NCI-H1436 (cell line): ENCODE results near the gene DNM1L.
A peak's percentile ranks its signal among the peaks of the same experiment; 100 is the strongest.
"Not testable (repeated sequence)": the region's sequence is repeated elsewhere in the genome, so short reads cannot be mapped to it uniquely, and the experiment has no call there.

Source experiments
- DNase-seq: peaks from one replicate; lab custom pipeline; 2025; lab: John Stamatoyannopoulos, UW

DNM1L gene

GRCh38 chr12:32697445-32697844, 18.3 kb downstream of the DNM1L start:
- no peak for DNase-seq

GRCh38 chr12:32698285-32698684, 19.2 kb downstream of the DNM1L start:
- peak; percentile 44 for DNase-seq

GRCh38 chr12:32699437-32699836, 20.3 kb downstream of the DNM1L start:
- not testable (repeated sequence) for DNase-seq

- no peak for DNase-seq
These were observed 23.4 kb downstream of the DNM1L start for GRCh38 chr12:32702473-32702872.

DNA sequence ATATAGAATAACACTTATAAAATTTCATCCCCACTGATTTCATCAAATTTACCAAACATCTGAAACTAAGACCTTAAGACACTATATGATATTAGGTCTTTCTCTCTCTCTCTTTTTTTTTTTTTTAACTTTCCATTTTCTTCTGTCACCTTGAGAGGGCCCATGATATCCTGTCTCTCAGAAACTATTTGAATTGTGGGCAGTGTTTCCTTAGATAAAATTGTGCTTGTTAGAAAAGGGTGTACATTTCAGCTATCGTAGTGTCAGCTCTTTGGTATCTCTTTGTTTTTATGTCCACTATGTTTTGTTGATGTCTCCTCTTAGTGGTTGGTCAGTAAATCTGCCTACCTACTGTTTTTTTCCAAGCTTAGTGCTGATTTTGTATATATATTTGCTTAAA, 23.8 kb downstream of the DNM1L start:
- no peak for DNase-seq

GRCh38 chr12:32705783-32706182, 26.7 kb downstream of the DNM1L start:
- DNase-seq: no peak

GRCh38 chr12:32706335-32707024, 27.4 kb downstream of the DNM1L start:
- no peak for DNase-seq

DNA sequence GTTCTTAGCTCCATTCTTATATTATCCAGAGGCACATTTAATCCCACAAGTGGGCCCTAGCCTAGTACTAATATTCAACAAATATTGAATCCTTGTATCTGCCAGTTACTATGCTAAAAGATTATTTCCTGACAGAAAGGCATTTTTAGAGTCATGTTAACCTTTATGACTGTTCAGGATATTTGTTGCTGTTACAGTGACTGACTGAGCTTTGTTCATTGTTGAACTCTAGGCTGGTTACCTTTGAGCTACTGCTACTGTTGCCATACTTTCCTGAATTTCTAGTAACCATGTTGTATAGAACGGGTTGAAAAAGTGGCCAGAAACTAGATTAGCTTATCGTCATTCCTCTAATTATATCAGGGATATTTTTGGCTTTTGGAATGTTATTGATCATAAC, 29.8 kb downstream of the DNM1L start:
- DNase-seq: no peak

DNA sequence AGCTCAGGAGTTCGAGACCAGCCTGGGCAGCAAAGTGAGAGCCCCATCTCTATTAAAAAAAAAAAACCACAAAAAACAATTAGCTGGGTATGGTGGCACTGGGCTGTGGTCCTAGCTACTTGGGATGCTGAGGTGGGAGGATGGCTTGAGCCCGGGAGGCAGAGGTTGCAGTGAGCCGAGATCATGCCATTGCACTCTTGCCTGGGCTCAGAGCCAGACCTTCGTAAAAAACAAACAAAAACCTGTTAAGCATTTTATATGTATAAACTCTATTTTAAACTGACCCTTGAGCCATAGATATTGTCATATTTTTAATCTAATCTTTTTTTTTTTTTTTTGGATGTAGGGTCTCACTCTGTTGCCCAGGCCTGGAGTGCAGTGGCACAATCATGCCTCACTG, 35.7 kb downstream of the DNM1L start:
- no peak for DNase-seq

- no peak for DNase-seq
These were observed 39.8 kb downstream of the DNM1L start for GRCh38 chr12:32718926-32719325.

- DNase-seq: not testable (repeated sequence)
These were observed 46.2 kb downstream of the DNM1L start for GRCh38 chr12:32725308-32725707.

DNA sequence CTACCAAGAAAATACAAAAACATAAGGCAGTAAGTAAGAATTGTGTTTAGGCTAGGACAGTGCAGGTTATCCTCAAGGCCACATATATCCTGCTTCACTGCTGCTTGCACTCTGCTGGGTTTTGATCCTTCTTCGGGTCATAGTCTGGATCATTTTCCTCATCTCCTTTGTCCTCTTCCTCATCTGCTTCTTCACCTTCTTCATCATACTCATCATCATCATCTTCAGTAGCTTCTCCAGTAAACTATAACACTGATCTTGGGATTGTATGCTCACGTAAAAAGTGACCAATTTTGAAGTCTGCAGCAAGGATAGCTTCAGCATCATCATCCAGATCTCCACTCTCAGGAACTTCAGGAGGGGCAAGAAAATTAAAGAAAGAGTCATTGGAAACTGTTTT, 47.2 kb downstream of the DNM1L start:
- no peak for DNase-seq

DNA sequence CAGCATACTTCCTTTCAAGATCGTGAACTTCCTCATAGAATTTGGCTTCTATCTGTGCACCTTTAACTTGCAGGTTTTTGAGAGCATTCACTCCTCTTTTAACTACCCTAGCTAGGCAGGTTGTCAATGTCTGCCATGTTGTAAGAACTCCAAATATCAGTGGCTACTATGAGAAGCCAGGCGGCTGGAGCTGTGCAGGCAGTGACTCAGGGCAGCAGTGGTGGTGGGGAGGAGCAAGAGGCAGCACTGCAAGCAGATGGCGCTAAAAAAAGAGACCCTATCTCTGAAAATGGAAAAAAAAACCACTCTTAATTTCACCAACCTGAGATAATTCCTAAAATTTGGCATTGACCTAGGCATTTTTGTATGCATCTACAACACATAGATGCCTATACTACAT, 48.1 kb downstream of the DNM1L start:
- no peak for DNase-seq

GRCh38 chr12:32734952-32735351, 55.9 kb downstream of the DNM1L start:
- no peak for DNase-seq

- no peak for DNase-seq
These were observed 57.3 kb downstream of the DNM1L start for GRCh38 chr12:32736445-32736844.

GRCh38 chr12:32737715-32738114, 58.6 kb downstream of the DNM1L start:
- DNase-seq: no peak

DNA sequence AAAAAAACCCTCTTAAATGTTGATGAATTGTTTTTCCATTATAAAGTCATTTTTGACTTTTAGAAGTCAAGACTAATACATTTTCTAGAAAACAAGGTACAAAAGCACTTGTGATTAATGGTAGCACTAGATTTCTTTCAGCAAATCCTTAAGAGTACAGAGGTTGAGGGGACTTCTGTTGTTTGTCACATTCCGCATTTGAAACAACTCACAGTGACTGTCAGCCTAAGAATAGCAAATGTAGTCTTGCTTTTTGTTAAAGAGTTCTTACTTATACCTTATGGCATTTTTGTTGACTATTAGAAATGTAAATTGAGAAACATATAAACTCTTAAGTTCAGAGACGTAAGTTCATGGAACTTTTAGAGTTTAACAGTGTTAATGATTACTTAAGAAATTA, 60.2 kb downstream of the DNM1L start:
- no peak for DNase-seq

- no peak for DNase-seq
These were observed 63.0 kb downstream of the DNM1L start for GRCh38 chr12:32742133-32742532.

DNA sequence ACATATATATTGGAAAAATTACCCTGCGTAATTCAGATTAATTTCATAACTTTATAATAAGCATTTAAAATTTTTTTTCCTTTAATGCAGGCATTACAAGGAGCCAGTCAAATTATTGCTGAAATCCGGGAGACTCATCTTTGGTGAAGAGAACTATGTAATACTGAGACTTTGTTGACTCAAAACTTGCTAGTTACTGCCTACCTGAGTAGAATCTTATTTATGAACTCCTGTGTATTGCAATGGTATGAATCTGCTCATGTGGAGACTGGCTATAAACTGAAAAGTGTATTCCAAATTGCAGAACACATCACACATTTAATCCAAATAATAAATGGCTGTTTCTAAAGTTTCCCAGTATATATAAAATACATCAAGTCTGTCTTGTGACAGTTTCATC, 64.2 kb downstream of the DNM1L start:
- DNase-seq: no peak

GRCh38 chr12:32753605-32754004, 74.5 kb downstream of the DNM1L start:
- no peak for DNase-seq

DNA sequence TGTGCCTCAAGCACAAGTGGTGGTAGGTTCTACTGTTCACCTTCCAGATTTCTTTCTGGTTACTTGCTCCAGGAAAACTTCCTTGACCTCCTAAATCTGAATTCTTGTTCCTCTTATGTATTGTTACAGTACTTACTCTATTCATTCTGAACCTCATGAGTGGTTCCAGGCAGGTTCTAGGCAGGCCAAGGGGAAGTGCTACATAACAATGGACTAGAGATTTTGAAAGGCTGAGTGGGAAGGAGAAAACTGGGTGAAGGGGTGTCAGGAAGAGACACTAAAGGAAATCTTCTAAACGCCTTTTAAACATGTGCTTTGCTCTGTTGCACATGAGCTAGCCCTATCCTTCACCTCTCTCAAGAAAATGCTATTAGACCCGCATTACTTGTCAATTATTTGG, 75.0 kb downstream of the DNM1L start:
- DNase-seq: no peak

DNA sequence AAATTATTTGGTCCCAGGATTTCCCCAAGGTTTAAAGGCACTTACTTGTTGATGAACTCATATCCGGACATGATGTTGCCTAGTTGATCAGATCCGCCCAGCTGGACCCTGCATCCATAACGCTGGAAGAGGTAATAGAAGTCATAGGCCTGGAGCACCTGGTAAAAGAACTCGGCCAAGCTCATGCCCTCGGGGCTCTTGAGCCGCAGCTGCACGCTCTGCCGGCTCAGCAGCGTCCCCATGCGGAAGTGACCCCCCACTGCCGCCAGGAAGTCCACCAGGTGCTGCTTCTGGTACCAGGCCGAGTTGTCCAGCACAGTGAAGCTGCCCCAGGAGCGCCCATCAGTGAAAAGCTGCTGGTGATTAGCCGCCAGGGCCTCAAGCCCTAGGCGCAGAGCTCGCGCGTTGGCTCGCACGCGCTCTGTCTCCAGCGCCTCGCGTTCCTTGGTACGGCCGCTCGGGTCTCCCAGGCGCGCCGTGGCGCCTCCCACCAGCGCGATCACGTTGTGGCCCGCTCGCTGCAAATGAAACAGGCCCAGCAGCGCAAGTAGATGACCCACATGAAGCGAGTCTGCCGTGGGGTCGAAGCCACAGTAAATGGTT, 76.1 kb downstream of the DNM1L start:
- peak; percentile 45 for DNase-seq

- peak; percentile 97 for DNase-seq
These were observed 76.8 kb downstream of the DNM1L start, which contains the start of gene YARS2 for GRCh38 chr12:32755654-32756475. Gene YARS2, minus strand, starts transcription at chr12:32755897. Its CDS starts 23 bp downstream, at chr12:32755874.
